OCI-LY3 (cell line): ENCODE results near the gene COP1.
"Not testable (repeated sequence)": the region's sequence is repeated elsewhere in the genome, so short reads cannot be mapped to it uniquely, and the experiment has no call there.

Experiments used
- EZH2phosphoT487 ChIP-seq: fragments of 200-600 bp; shearing (Covaris generic); IDR thresholded peaks from 2 replicates; pipeline ENCODE4 v1.6.1; 2018; ENCODE audit warnings: antibody characterized with exemption, mixed run types, low read depth
- TF ChIP-seq, protein P1 (sequence below): fragments of 200-600, 300-600 bp; sonication (generic); IDR thresholded peaks from 2 replicates; pipeline ENCODE4 v1.5.1; 2014; ENCODE audit warnings: antibody characterized with exemption, low read length, low read depth

- TF ChIP-seq, protein P1, sequence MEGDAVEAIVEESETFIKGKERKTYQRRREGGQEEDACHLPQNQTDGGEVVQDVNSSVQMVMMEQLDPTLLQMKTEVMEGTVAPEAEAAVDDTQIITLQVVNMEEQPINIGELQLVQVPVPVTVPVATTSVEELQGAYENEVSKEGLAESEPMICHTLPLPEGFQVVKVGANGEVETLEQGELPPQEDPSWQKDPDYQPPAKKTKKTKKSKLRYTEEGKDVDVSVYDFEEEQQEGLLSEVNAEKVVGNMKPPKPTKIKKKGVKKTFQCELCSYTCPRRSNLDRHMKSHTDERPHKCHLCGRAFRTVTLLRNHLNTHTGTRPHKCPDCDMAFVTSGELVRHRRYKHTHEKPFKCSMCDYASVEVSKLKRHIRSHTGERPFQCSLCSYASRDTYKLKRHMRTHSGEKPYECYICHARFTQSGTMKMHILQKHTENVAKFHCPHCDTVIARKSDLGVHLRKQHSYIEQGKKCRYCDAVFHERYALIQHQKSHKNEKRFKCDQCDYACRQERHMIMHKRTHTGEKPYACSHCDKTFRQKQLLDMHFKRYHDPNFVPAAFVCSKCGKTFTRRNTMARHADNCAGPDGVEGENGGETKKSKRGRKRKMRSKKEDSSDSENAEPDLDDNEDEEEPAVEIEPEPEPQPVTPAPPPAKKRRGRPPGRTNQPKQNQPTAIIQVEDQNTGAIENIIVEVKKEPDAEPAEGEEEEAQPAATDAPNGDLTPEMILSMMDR = not testable (repeated sequence)
- not testable (repeated sequence) for TF ChIP-seq EZH2phosphoT487
These were observed 26.6 kb upstream of the COP1 start for GRCh38 chr1:176233657-176234056.
